NCI-H1105 treated with DMSO at 0.1 percent for 48 hours (cell line): ENCODE data around the gene PCDH9.

ENCODE experiments used
- DNase-seq: peaks from one replicate; lab custom pipeline; 2025; lab: John Stamatoyannopoulos, UW

PCDH9 gene

GRCh38 chr13:67023130-67023876 is 206.8 kb downstream of the PCDH9 start:
- peak; percentile 89 for DNase-seq

- DNase-seq, result no peak
Observed at GRCh38 chr13:67018775-67019174, 211.4 kb downstream of the PCDH9 start.

GRCh38 chr13:67017276-67017675 is 212.9 kb downstream of the PCDH9 start:
- DNase-seq, result no peak

GRCh38 chr13:67015976-67016600 is 214.0 kb downstream of the PCDH9 start:
- no peak for DNase-seq

GRCh38 chr13:67014399-67014798 is 215.7 kb downstream of the PCDH9 start:
- DNase-seq, result no peak

- DNase-seq, result peak; percentile 40
Observed at GRCh38 chr13:67013709-67014108, 216.4 kb downstream of the PCDH9 start.

- DNase-seq, result no peak
Observed at GRCh38 chr13:67008075-67008668, 222.0 kb downstream of the PCDH9 start.

- no peak for DNase-seq
Observed at GRCh38 chr13:67004511-67004910, 225.6 kb downstream of the PCDH9 start.

GRCh38 chr13:67003743-67004142 is 226.4 kb downstream of the PCDH9 start:
- no peak for DNase-seq

GRCh38 chr13:67001363-67001762 is 228.8 kb downstream of the PCDH9 start:
- no peak for DNase-seq

GRCh38 chr13:66996503-66996902 is 233.6 kb downstream of the PCDH9 start:
- no peak for DNase-seq

GRCh38 chr13:66995203-66995611 is 234.9 kb downstream of the PCDH9 start:
- no peak for DNase-seq

GRCh38 chr13:66994517-66995202 is 235.5 kb downstream of the PCDH9 start:
- no peak for DNase-seq

- no peak for DNase-seq
Observed at GRCh38 chr13:66994097-66994496, 236.0 kb downstream of the PCDH9 start.

- DNase-seq, result no peak
Observed at GRCh38 chr13:66992719-66993118, 237.4 kb downstream of the PCDH9 start.

GRCh38 chr13:66992183-66992582 is 238.0 kb downstream of the PCDH9 start:
- peak; percentile 73 for DNase-seq

GRCh38 chr13:66984241-66984640 is 245.9 kb downstream of the PCDH9 start:
- DNase-seq, result no peak

GRCh38 chr13:66981912-66982311 is 248.2 kb downstream of the PCDH9 start:
- no peak for DNase-seq

GRCh38 chr13:66977161-66977560 is 253.0 kb downstream of the PCDH9 start:
- DNase-seq, result no peak

GRCh38 chr13:66974889-66975288 is 255.2 kb downstream of the PCDH9 start:
- DNase-seq, result no peak

- no peak for DNase-seq
Observed at GRCh38 chr13:66974174-66974573, 256.0 kb downstream of the PCDH9 start.

GRCh38 chr13:66972659-66973058 is 257.5 kb downstream of the PCDH9 start:
- no peak for DNase-seq

- DNase-seq, result no peak
Observed at GRCh38 chr13:66971004-66971403, 259.1 kb downstream of the PCDH9 start.
